HG02884 (cell line): Measurements from ENCODE around the gene SFRP2.

Experiments
- ATAC-seq: cut with Tn5 transposase; IDR thresholded peaks from one replicate; pipeline ENCODE4 v1.9.1; 2021; ENCODE audit warnings: mild to moderate bottlenecking, moderate library complexity; ENCODE audit not compliant: unreplicated experiment

The SFRP2 gene

DNA sequence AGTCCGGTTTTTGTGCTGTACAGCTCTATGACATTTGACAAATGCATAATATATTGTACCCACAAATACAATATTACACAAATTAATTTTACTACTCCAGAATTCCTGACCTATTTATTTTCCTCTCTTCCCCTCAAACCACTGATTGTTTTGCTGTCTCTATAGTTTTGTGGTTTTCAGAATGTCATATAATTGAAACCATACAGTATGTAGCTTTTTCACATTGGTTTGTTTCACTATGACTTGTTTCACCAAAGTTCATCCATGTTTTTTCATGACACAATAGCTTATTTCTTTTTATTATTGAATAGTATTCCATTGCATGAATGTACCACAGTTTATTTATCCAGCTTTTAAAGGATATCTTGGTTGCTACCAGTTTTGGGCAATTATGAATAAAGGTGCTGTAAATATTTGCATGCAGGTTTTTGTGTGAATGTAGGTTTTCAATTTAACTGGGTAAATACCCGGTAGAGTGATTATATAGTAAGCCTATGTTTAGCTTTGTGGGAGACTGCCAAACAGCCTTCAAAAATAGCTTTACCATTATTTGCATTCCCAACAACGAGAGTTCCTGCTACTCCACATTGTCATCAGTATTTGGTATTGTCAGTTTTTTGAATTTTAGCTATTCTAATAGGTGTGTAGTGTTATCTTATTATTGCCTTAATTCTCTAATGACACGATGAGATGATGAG lies 55.0 kb downstream of the SFRP2 start:
- peak; percentile 73 for ATAC-seq

DNA sequence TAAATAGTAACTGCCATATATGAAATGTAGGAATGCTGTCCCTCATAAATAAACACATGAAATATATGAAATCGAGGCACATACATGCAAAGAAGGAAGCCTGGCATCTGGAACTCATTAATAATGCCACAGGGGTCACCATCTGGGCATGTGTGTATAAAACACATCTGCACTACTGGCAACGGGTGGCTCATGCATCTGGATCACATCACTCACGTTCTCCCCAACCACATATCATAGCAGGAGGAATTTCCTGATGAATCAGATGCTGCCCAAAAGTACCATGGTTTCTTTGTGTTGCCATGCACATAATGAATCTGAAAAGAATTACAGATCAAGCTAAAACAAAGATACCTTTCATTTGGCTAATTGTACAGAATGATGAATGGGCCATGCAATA lies 57.6 kb downstream of the SFRP2 start:
- ATAC-seq: no peak
